ENCODE measurements around the gene ADAM22. TPM values are rescaled to one million over a fixed set of nuclear protein-coding genes. Genes with fewer than 3 reads are reported as not detected.

ADAM22 gene
- total RNA-seq, 2 donors from 2014 or later, result 1.0 to 3.6 TPM

- no peak overlapping the region for H3K27ac ChIP-seq
- no peaks in the 10 kb centered on the region for H3K27me3 ChIP-seq
- 33 to 53% methylated on average over 1 of the region's 1 CpG for WGBS, 2 donors
- no peak for ATAC-seq
- no peak for DNase-seq
- intact Hi-C loops (cut with DNase I), result no loop called here
- H3K9me3 ChIP-seq, result no peaks in the 10 kb centered on the region
- no peaks in the 10 kb centered on the region for H3K36me3 ChIP-seq (replicated peaks in 1 of 2; ENCODE audit: insufficient read depth in 1 of 2, low read depth in 2 of 2)
- H3K4me3 ChIP-seq, result no peak overlapping the region
- no peaks in the 10 kb centered on the region for H3K4me1 ChIP-seq
- no peak for TF ChIP-seq POLR2A (IDR thresholded peaks at IDR 0.05)
- no peak for TF ChIP-seq CTCF (IDR thresholded peaks at IDR 0.05)
Measured at GRCh38 chr7:88040694-88041093, 106.6 kb downstream of the ADAM22 start.

GRCh38 chr7:88041583-88041982 is 107.5 kb downstream of the ADAM22 start:
- DNase-seq (no peak), ATAC-seq (no peak)
- no peaks in the 10 kb centered on the region for H3K36me3 ChIP-seq (replicated peaks in 1 of 2; ENCODE audit: insufficient read depth in 1 of 2, low read depth in 2 of 2)
- H3K27ac ChIP-seq, result no peak overlapping the region
- H3K4me3 ChIP-seq, result no peak overlapping the region
- H3K27me3 ChIP-seq, result no peaks in the 10 kb centered on the region
- TF ChIP-seq CTCF (IDR thresholded peaks at IDR 0.05), result no peak
- no peak for TF ChIP-seq POLR2A (IDR thresholded peaks at IDR 0.05)
- no peaks in the 10 kb centered on the region for H3K9me3 ChIP-seq
- no peaks in the 10 kb centered on the region for H3K4me1 ChIP-seq
- 87% methylated on average over 1 of the region's 1 CpG for WGBS, 2 donors
- intact Hi-C loops (cut with DNase I), result no loop called here

GRCh38 chr7:88042157-88042556 is 108.1 kb downstream of the ADAM22 start:
- intact Hi-C loops (cut with DNase I), result no loop called here
- no peaks in the 10 kb centered on the region for H3K36me3 ChIP-seq (replicated peaks in 1 of 2; ENCODE audit: insufficient read depth in 1 of 2, low read depth in 2 of 2)
- ATAC-seq (no peak), DNase-seq (no peak)
- no peaks in the 10 kb centered on the region for H3K27me3 ChIP-seq
- TF ChIP-seq POLR2A (IDR thresholded peaks at IDR 0.05) (no peak), CTCF (IDR thresholded peaks at IDR 0.05) (no peak)
- H3K4me3 ChIP-seq, result no peak overlapping the region
- H3K27ac ChIP-seq, result no peak overlapping the region
- H3K4me1 ChIP-seq, result no peaks in the 10 kb centered on the region
- no peaks in the 10 kb centered on the region for H3K9me3 ChIP-seq

- ATAC-seq, result no peak
- Histone ChIP-seq H3K4me3 (no peak overlapping the region), H3K36me3 (replicated peaks in 1 of 2; ENCODE audit: insufficient read depth in 1 of 2, low read depth in 2 of 2) (no peaks in the 10 kb centered on the region), H3K9me3 (no peaks in the 10 kb centered on the region), H3K27ac (no peak overlapping the region), H3K27me3 (no peaks in the 10 kb centered on the region), H3K4me1 (no peaks in the 10 kb centered on the region)
- TF ChIP-seq POLR2A (IDR thresholded peaks at IDR 0.05) (no peak), CTCF (IDR thresholded peaks at IDR 0.05) (no peak)
- DNase-seq, result no peak
- intact Hi-C loops (cut with DNase I), result no loop called here
- WGBS, 2 donors, result 96 to 100% methylated on average over 1 of the region's 1 CpG
Measured at GRCh38 chr7:88042803-88043202, 108.8 kb downstream of the ADAM22 start.

GRCh38 chr7:88044069-88044468 is 110.0 kb downstream of the ADAM22 start:
- TF ChIP-seq CTCF (IDR thresholded peaks at IDR 0.05), result no peak
- no peak for TF ChIP-seq POLR2A (IDR thresholded peaks at IDR 0.05)
- Histone ChIP-seq H3K27me3 (no peaks in the 10 kb centered on the region), H3K4me3 (no peak overlapping the region), H3K36me3 (replicated peaks in 1 of 2; ENCODE audit: insufficient read depth in 1 of 2, low read depth in 2 of 2) (no peaks in the 10 kb centered on the region), H3K9me3 (no peaks in the 10 kb centered on the region), H3K27ac (no peak overlapping the region), H3K4me1 (no peaks in the 10 kb centered on the region)
- no peak for ATAC-seq
- 82 to 91% methylated on average over 2 of the region's 2 CpGs for WGBS, 2 donors
- intact Hi-C loops (cut with DNase I), result no loop called here
- no peak for DNase-seq
